ENCODE measurements around the gene LTO1.
A peak's percentile ranks its signal among the peaks of the same experiment; 100 is the strongest.

- TF ChIP-seq CTCF (IDR thresholded peaks at IDR 0.05 in 8 of 11, conservative IDR thresholded peaks at IDR 0.05 in 3 of 11) (no peak), POLR2AphosphoS5 (IDR thresholded peaks at IDR 0.05) (peak in 2 of 3 donors; percentile 8 to 51), POLR2A (IDR thresholded peaks at IDR 0.05) (no peak)
Measured at GRCh38 chr11:69644071-69644961, 30.8 kb downstream of the LTO1 start.

Measured in spleen (tissue), 7 donors.